Parathyroid adenoma (tissue), 2 donors: Measurements from ENCODE around the gene SNAPC3.

Source experiments
- H2AFZ ChIP-seq: fragments of 300-600 bp; sonication (generic); one replicate; pipeline ENCODE4 v1.7.0; 2017; ENCODE audit warnings: antibody characterized with exemption, mild to moderate bottlenecking
- H3K27ac ChIP-seq: fragments of 300-600 bp; sonication (generic); one replicate; pipeline ENCODE4 v1.7.0; 2017
- H3K27me3 ChIP-seq: fragments of 300-600 bp; sonication (generic); one replicate; pipeline ENCODE4 v1.7.0; 2017; ENCODE audit warnings: low read length; ENCODE audit not compliant: control insufficient read depth, insufficient read depth
- H3K36me3 ChIP-seq: fragments of 300-600 bp; sonication (generic); one replicate; pipeline ENCODE4 v1.7.0; 2017; ENCODE audit warnings: low read length; ENCODE audit not compliant: control insufficient read depth, insufficient read depth
- H3K4me1 ChIP-seq: fragments of 300-600 bp; sonication (generic); one replicate; pipeline ENCODE4 v1.7.0; 2017; ENCODE audit warnings: control low read depth
- H3K4me2 ChIP-seq: fragments of 300-600 bp; sonication (generic); one replicate; pipeline ENCODE4 v1.7.0; 2017; ENCODE audit warnings: low read length
- H3K4me3 ChIP-seq: fragments of 300-600 bp; sonication (generic); one replicate; pipeline ENCODE4 v1.7.0; 2017; ENCODE audit warnings: low read depth, low read length
- H3K79me2 ChIP-seq: fragments of 300-600 bp; sonication (generic); one replicate; pipeline ENCODE4 v1.7.0; 2017; ENCODE audit warnings: control low read depth
- H3K9ac ChIP-seq: fragments of 300-600 bp; sonication (generic); one replicate; pipeline ENCODE4 v1.7.0; 2017; ENCODE audit warnings: mild to moderate bottlenecking
- H3K9me3 ChIP-seq: fragments of 300-600 bp; sonication (generic); one replicate; pipeline ENCODE4 v1.7.0; 2017; ENCODE audit warnings: low read length; ENCODE audit not compliant: control insufficient read depth
- TF ChIP-seq, protein P1 (sequence below): fragments of 300-600 bp; sonication (generic); IDR thresholded peaks from one replicate; pipeline ENCODE4 v1.7.0; 2017; ENCODE audit warnings: antibody characterized with exemption, mild to moderate bottlenecking
- donor health status: primary hyperparathyroidism.

Gene SNAPC3

DNA sequence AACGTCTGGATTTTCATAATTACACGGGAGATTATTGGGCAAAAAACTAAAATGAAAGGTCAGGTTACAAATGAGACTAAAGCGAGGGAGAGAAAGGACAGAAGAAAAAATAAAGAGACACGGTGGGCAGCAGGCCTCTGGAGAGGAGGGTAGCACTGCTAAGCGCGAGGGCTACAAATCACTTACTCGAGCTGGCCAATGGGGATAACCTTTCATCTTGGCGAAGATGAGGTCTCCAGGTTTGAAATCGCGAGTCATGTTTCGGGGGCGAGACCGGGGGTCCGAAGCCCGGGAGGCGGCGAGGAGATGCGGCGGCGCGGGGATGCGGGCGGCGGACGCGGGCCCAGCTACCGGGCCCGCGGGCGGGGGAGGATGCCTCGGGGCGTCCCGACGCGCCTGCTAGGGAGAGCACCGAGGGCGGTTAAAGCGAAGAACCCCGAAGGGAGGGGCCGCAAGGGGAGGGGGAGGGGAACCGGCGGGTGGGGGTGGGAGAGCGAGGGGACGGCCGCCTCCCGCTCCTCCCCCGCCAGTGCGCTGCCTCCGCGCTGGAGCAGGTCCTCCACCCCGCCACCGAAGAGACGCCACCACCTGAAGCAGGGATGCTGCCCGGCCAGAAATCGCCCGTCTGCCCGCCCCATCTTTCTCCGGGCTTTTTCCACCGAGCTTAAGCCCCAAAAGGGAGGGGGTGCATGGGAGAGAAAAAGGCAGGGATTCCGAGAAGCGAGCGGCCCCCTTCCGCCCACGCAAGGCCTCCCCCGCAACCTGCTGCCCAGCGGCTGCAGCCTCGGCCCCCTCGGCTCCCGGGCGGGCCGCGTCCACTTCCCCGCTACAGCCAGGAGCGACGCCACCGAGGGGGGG is 87.5 kb downstream of the SNAPC3 start:
- Histone ChIP-seq H3K79me2 (no peaks in the 10 kb centered on the region), H3K9ac (peak overlapping the region; percentile 28), H3K4me1 (no peaks in the 10 kb centered on the region), H3K36me3 (no peaks in the 10 kb centered on the region), H3K4me2 (peak overlapping the region; percentile 92), H3K9me3 (no peaks in the 10 kb centered on the region), H3K27ac (peak overlapping the region; percentile 86), H3K27me3 (no peaks in the 10 kb centered on the region), H2AFZ (peak overlapping the region; percentile 91), H3K4me3 (peak overlapping the region; percentile 78)
- TF ChIP-seq, protein P1, sequence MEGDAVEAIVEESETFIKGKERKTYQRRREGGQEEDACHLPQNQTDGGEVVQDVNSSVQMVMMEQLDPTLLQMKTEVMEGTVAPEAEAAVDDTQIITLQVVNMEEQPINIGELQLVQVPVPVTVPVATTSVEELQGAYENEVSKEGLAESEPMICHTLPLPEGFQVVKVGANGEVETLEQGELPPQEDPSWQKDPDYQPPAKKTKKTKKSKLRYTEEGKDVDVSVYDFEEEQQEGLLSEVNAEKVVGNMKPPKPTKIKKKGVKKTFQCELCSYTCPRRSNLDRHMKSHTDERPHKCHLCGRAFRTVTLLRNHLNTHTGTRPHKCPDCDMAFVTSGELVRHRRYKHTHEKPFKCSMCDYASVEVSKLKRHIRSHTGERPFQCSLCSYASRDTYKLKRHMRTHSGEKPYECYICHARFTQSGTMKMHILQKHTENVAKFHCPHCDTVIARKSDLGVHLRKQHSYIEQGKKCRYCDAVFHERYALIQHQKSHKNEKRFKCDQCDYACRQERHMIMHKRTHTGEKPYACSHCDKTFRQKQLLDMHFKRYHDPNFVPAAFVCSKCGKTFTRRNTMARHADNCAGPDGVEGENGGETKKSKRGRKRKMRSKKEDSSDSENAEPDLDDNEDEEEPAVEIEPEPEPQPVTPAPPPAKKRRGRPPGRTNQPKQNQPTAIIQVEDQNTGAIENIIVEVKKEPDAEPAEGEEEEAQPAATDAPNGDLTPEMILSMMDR, result no peak

DNA sequence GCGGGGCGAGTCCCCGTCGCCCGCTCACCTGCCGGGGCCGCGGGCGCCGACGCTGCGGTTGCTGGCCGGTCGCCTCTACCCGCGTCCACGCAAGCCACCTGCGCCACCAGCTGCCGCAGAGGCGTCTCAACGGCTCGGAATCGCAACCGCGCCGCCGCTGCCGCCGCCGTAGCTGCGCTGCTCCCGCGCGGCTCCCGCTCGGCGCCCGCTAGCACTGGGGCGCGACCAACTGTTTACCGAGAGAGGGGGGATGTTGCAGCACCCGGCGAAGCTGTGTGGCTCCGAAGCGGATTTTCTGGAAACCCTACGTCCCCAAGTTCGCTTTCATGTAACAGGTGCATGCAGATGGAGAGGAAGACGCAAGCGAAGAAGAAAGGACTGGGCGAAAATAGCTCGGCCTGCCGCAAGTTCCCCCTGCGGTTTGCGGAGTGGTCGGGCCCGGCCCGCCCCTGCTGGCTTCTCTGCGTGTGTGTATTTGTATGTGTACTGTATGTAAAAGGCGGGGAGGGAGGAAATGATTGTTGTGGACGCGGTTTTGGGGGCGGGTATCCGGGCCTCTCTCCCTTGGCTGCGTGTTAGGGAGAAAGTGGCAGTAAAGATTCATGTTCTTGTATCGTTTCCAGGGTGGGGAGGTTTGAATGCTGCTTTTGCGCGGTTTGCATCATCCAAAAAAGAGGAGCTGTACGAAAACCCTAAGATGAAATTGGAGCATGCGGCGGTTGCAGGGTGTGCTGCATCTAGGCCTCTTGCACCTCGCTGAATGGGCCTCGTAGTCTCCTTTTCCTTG is 88.3 kb downstream of the SNAPC3 start, which contains the start of gene PSIP1:
TSS of gene PSIP1 (minus strand) at position 182 of the 787 bp plus-strand sequence. CDS start 782 bp downstream, outside the sequence.
- Histone ChIP-seq H3K9ac (peak within 1 kb of the TSS; percentile 28), H3K9me3 (no peaks in the 10 kb centered on the region), H3K4me1 (no peaks in the 10 kb centered on the region), H3K36me3 (no peaks in the 10 kb centered on the region), H3K4me3 (peak within 1 kb of the TSS; percentile 78), H3K27ac (peak within 1 kb of the TSS; percentile 86), H3K4me2 (peak within 1 kb of the TSS; percentile 92), H3K79me2 (no peaks in the 10 kb centered on the region), H2AFZ (peak within 1 kb of the TSS; percentile 91), H3K27me3 (no peaks in the 10 kb centered on the region)
- TF ChIP-seq, protein P1, result no peak
